CD4-positive, CD25-positive, alpha-beta regulatory T cell (primary cell): Measurements from ENCODE around the gene DNAH5. TPM values are rescaled to one million over a fixed set of nuclear protein-coding genes. Genes with fewer than 3 reads are reported as not detected.
"Not testable (repeated sequence)": the region's sequence is repeated elsewhere in the genome, so short reads cannot be mapped to it uniquely, and the experiment has no call there.

Experiments
- ATAC-seq, 2 donors: fragments of 150-1000 bp; cut with Tn5 transposase; one replicate each; pipeline ENCODE4 v1.10.0; 2021; ENCODE audit warnings: low read depth in 2 of 2, moderate number of reproducible peaks in 2 of 2, moderate library complexity in 1 of 2
- DNase-seq, 3 donors: peaks; one replicate each; pipeline versions ENCODE4 v3.0.0 to v3.0.0-alpha.2; 2012 to 2022; ENCODE audit warnings: mixed read lengths in 1 of 3
- H3K27ac ChIP-seq: one replicate; pipeline ENCODE4 v1.7.0; 2013; ENCODE audit warnings: mild to moderate bottlenecking, low read length; ENCODE audit not compliant: insufficient read depth, poor library complexity, severe bottlenecking
- H3K27me3 ChIP-seq: one replicate; pipeline ENCODE4 v1.7.0; 2013; ENCODE audit warnings: low read length; ENCODE audit not compliant: control insufficient read depth, insufficient read depth
- H3K36me3 ChIP-seq: one replicate; pipeline ENCODE4 v1.7.0; 2013; ENCODE audit warnings: mild to moderate bottlenecking, low read length, moderate library complexity; ENCODE audit not compliant: control insufficient read depth, insufficient read depth
- H3K4me1 ChIP-seq: 2 replicates; pipeline ENCODE4 v1.7.0; 2013; ENCODE audit warnings: mild to moderate bottlenecking, low read length; ENCODE audit not compliant: insufficient read depth, control insufficient read depth, poor library complexity, severe bottlenecking
- H3K4me3 ChIP-seq: one replicate; pipeline ENCODE4 v1.7.0; 2013; ENCODE audit warnings: low read depth, mild to moderate bottlenecking, low read length, moderate library complexity
- H3K9me3 ChIP-seq, 2 experiments: 1 replicate in 1 of 2; 2 replicates in 1 of 2; pipeline ENCODE4 v1.7.0; 2013; ENCODE audit warnings: low read length in 2 of 2, mild to moderate bottlenecking in 1 of 2, moderate library complexity in 1 of 2; ENCODE audit not compliant: control insufficient read depth in 2 of 2
- H3K27ac Mint-ChIP-seq, 3 donors: one replicate each; pipeline ENCODE4 v1.8.0; 2020 to 2022; ENCODE audit warnings: mild to moderate bottlenecking in 3 of 3, mixed read lengths in 3 of 3, moderate library complexity in 2 of 3
- H3K27me3 Mint-ChIP-seq: one replicate; pipeline ENCODE4 v1.8.0; 2022; ENCODE audit warnings: mild to moderate bottlenecking, mixed read lengths
- H3K36me3 Mint-ChIP-seq: one replicate; pipeline ENCODE4 v1.8.0; 2020; ENCODE audit warnings: mixed read lengths
- H3K4me1 Mint-ChIP-seq, 4 donors: one replicate each; pipeline ENCODE4 v1.8.0; 2020 to 2022; ENCODE audit warnings: mixed read lengths in 4 of 4, mild to moderate bottlenecking in 1 of 4
- H3K4me3 Mint-ChIP-seq, 4 donors: one replicate each; pipeline ENCODE4 v1.8.0; 2020 to 2022; ENCODE audit warnings: mild to moderate bottlenecking in 4 of 4, mixed read lengths in 4 of 4, moderate library complexity in 3 of 4
- H3K9me3 Mint-ChIP-seq, 7 donors: one replicate each; pipeline ENCODE4 v1.8.0; 2020 to 2022; ENCODE audit warnings: mixed read lengths in 7 of 7, mild to moderate bottlenecking in 3 of 7, moderate library complexity in 2 of 7
- polyA plus RNA-seq, 4 donors: library from polyadenylated mRNA; unstranded; fragments of 300-500 nt; fragmentation: Illumina TruSeq; gene quantifications; one replicate each; pipeline ENCODE4 v1.2.3, GENCODE V29; 2021
- total RNA-seq: library from RNA; stranded (reverse); gene quantifications from one replicate; pipeline ENCODE4 v1.2.3, GENCODE V29; 2022

DNAH5 gene
- total and polyA plus RNA-seq, 5 donors from 2014 or later, result not detected

DNA sequence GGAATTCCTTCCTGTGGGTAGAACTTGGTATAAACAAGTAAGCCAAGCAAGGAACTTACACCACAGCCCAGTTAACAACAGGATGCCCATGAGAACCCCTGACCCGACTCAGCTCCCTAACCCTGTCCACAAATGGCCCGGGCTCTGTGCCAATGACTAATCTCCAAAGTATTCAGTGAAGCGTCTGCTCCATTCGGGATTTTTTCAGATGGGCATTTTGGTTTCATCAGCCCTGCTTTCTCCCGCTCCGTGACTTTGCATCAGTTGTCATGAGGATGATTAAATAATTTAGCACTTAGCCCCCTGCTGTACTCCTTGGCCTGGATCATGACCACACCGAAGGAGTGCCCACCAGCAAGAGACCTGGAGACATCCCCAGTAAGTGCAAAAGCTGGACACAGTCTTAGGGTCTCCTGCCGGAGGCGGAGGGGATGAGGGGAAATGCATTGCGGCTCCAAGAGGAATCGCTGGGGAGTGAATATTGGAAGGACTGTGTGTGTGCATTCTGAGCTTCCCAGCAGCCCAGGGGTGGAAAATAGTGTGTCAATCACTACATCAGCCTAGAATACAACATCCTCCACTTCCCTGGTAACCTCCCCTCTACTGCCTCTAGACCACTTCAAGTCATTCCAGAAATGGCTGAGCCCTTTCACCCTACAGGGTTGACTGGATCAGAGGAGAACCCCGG, 41.4 kb upstream of the DNAH5 start:
- Histone ChIP-seq H3K27ac (no peak overlapping the region), H3K4me3 (no peak overlapping the region), H3K27me3 (no peaks in the 10 kb centered on the region), H3K9me3 (no peaks in the 10 kb centered on the region), H3K36me3 (no peaks in the 10 kb centered on the region), H3K4me1 (no peaks in the 10 kb centered on the region)
- Mint-ChIP-seq H3K36me3 (no peaks in the 10 kb centered on the region), H3K4me3 (no peak overlapping the region), H3K27me3 (no peaks in the 10 kb centered on the region), H3K9me3 (peaks cover 0 to 4% (median 0%) of the 10 kb centered on the region in 7 donors), H3K27ac (no peak overlapping the region), H3K4me1 (no peaks in the 10 kb centered on the region)
- ATAC-seq (no peak), DNase-seq (no peak)

DNA sequence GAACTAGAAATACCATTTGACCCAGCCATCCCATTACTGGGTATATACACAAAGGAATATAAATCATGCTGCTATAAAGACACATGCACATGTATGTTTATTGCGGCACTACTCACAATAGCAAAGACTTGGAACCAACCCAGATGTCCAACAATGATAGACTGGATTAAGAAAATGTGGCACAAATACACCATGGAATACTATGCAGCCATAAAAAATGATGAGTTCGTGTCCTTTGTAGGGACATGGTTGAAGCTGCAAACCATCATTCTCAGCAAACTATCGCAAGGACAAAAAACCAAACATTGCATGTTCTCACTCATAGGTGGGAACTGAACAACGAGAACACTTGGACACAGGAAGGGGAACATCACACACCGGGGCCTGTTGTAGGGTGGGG, 40.4 kb upstream of the DNAH5 start:
- not testable (repeated sequence) for H3K4me3 ChIP-seq, DNase-seq, H3K27ac Mint-ChIP-seq, ATAC-seq, H3K4me3 Mint-ChIP-seq, H3K27me3 ChIP-seq, H3K36me3 Mint-ChIP-seq, H3K9me3 Mint-ChIP-seq, H3K27me3 Mint-ChIP-seq, H3K36me3 ChIP-seq, H3K9me3 ChIP-seq, H3K27ac ChIP-seq, H3K4me1 Mint-ChIP-seq, H3K4me1 ChIP-seq

DNA sequence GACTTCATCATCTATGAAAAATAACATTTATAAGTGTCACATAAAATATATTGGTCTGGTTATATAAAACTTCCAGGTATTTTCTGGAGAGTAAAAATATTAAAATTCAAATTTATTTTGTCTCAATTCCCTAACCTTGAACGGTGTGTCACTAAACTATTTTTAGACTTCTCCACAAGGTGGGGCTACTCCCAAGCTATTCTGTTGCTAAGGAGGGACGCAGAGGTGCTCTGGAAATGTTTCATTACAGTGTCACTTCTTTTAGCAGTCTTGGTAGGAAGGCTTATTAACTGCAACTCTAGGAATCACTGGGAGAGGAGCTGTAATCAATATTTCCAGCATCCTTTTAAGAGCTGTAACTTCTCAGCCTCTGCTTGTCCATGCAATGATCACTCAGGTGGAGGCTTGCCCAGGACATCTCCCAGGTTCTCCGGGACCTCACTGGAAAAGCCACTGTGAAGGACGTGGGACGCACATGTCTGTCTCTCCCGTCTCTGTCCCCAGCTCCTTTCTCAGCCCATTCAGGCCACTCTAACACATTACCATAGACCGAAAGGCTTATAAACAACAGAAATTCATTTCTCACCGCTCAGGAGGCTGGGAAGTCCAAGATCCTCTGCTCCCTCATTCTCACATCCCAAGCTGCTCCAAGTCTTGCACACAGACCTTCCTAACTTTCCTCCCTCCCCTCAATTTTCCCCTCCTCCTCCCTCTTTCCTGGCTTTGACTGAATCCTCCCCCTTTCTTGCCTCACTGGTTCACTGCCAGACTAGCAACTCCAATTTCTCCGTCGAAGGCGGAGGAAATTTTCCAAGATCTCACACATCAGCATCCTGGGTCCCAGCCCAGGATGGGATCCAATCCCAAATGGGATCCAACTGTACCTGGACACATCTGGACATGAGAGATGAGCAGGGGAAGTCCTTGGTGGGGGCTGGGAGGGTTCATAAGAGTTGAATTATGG, 32.7 kb upstream of the DNAH5 start:
- no peak for ATAC-seq
- H3K27me3 ChIP-seq, result no peaks in the 10 kb centered on the region
- H3K4me3 Mint-ChIP-seq, result no peak overlapping the region
- no peaks in the 10 kb centered on the region for H3K36me3 Mint-ChIP-seq
- H3K36me3 ChIP-seq, result no peaks in the 10 kb centered on the region
- no peaks in the 10 kb centered on the region for H3K4me1 ChIP-seq
- no peaks in the 10 kb centered on the region for H3K4me1 Mint-ChIP-seq
- peak in 1 of 3 donors; percentile 3 for DNase-seq
- H3K9me3 Mint-ChIP-seq, result peaks cover 0 to 12% (median 0%) of the 10 kb centered on the region in 7 donors
- no peaks in the 10 kb centered on the region for H3K9me3 ChIP-seq
- H3K4me3 ChIP-seq, result no peak overlapping the region
- no peak overlapping the region for H3K27ac ChIP-seq
- no peaks in the 10 kb centered on the region for H3K27me3 Mint-ChIP-seq
- H3K27ac Mint-ChIP-seq, result no peak overlapping the region

DNA sequence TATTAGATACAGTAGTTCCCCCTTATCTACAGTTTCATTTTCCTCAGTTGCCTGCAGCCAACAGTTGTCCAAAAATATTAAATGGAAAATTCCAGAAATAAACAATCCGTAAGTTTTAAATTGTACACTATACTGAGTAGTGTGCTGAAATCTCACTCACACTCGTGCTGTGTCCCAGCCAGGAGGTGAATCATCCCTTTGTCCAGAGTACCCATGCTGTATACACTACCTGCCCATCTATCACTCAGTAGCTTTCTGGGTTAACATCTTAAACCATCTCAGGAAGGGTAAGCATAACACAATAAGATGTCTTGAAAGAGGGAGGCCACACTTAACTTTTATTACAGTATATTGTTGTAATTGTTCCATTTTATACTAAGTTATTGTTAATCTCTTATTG, 31.7 kb upstream of the DNAH5 start:
- Mint-ChIP-seq H3K27me3 (no peaks in the 10 kb centered on the region), H3K36me3 (no peaks in the 10 kb centered on the region), H3K4me3 (no peak overlapping the region), H3K27ac (no peak overlapping the region), H3K9me3 (peaks cover 0 to 12% (median 0%) of the 10 kb centered on the region in 7 donors), H3K4me1 (no peaks in the 10 kb centered on the region)
- H3K36me3 ChIP-seq, result no peaks in the 10 kb centered on the region
- H3K4me3 ChIP-seq, result no peak overlapping the region
- H3K27me3 ChIP-seq, result no peaks in the 10 kb centered on the region
- no peak overlapping the region for H3K27ac ChIP-seq
- H3K4me1 ChIP-seq, result no peaks in the 10 kb centered on the region
- ATAC-seq (no peak), DNase-seq (no peak)
- no peaks in the 10 kb centered on the region for H3K9me3 ChIP-seq

DNA sequence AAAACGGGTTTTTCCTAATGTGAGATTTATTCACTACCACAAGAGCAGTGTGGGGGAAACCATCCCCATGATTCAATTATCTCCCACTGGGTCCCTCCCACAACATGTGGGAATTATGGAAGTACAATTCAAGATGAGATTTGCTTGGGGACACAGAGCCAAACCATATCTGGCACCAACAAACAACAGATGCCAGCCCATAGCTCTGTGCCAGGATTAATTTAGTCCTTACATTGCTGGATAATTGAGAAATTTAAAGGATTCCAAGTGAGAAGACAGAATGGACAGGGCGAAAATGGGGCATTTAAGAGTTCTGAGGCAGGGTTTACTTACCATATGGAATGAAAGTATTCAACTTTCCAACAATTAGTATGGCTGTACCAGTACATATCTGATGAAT, 30.8 kb upstream of the DNAH5 start:
- ATAC-seq (no peak), DNase-seq (no peak)
- Histone ChIP-seq H3K27ac (no peak overlapping the region), H3K9me3 (no peaks in the 10 kb centered on the region), H3K4me1 (no peaks in the 10 kb centered on the region), H3K4me3 (no peak overlapping the region), H3K27me3 (no peaks in the 10 kb centered on the region), H3K36me3 (no peaks in the 10 kb centered on the region)
- H3K9me3 Mint-ChIP-seq, result peaks cover 0 to 7% (median 0%) of the 10 kb centered on the region in 7 donors
- H3K27me3 Mint-ChIP-seq, result no peaks in the 10 kb centered on the region
- H3K4me3 Mint-ChIP-seq, result no peak overlapping the region
- H3K4me1 Mint-ChIP-seq, result no peaks in the 10 kb centered on the region
- no peaks in the 10 kb centered on the region for H3K36me3 Mint-ChIP-seq
- H3K27ac Mint-ChIP-seq, result no peak overlapping the region

DNA sequence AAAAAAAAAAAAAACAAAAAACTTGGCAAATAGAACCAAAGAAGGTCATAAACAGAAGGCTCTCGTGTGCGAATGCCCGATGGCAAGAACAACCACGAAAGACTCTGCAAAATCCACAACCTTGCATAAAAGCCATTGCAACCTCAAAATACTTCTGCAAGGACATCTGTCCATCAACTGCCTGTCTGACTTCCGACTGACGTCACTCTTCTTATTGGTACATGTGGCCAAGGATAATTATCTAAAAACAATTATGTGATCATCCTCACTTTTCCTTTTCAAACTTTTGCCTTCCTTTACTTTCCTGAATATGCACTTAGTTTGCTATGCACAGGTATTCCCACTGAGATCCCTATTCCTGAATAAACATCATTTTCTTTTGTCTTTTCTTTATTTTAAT, 29.2 kb upstream of the DNAH5 start:
- DNase-seq, result no peak
- no peak overlapping the region for H3K4me3 ChIP-seq
- peaks cover 0 to 7% (median 2%) of the 10 kb centered on the region in 7 donors for H3K9me3 Mint-ChIP-seq

DNA sequence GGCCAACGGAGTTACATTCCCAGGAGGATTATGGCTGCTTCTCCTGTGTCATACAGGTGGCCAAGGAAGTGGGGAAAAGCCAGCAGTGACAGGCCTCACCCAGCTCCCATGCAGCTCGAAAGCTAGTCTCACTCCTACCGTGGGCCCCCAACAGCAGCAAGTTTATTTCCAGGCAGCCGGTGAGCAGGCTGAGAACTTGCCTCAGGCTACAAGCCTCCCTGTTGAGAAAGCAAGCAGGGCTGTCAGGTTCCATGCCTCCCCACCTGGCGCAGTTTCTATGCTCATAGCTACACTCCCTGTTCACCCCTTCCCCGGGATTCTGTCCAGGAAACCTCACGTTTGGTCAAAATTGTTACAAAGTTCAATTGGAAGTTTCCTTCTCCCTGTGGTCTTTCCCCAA, 27.5 kb upstream of the DNAH5 start:
- Mint-ChIP-seq H3K27me3 (no peaks in the 10 kb centered on the region), H3K9me3 (peaks cover 0 to 15% (median 2%) of the 10 kb centered on the region in 7 donors), H3K4me1 (no peaks in the 10 kb centered on the region), H3K4me3 (no peak overlapping the region), H3K36me3 (no peaks in the 10 kb centered on the region), H3K27ac (no peak overlapping the region)
- Histone ChIP-seq H3K27ac (no peak overlapping the region), H3K4me3 (no peak overlapping the region), H3K27me3 (no peaks in the 10 kb centered on the region), H3K9me3 (no peaks in the 10 kb centered on the region), H3K36me3 (no peaks in the 10 kb centered on the region), H3K4me1 (no peaks in the 10 kb centered on the region)
- DNase-seq (no peak), ATAC-seq (no peak)

More for the DNA sequence above, 29.2 kb upstream of the DNAH5 start:
- Mint-ChIP-seq H3K36me3 (no peaks in the 10 kb centered on the region), H3K4me3 (no peak overlapping the region), H3K27me3 (no peaks in the 10 kb centered on the region), H3K4me1 (no peaks in the 10 kb centered on the region), H3K27ac (no peak overlapping the region)
- H3K36me3 ChIP-seq, result no peaks in the 10 kb centered on the region
- no peaks in the 10 kb centered on the region for H3K4me1 ChIP-seq
- H3K9me3 ChIP-seq, result no peaks in the 10 kb centered on the region
- ATAC-seq, result no peak
- H3K27me3 ChIP-seq, result no peaks in the 10 kb centered on the region
- no peak overlapping the region for H3K27ac ChIP-seq
